HUES6 (cell line): Measurements from ENCODE around the gene ENTPD1.
"Not testable (repeated sequence)": the region's sequence is repeated elsewhere in the genome, so short reads cannot be mapped to it uniquely, and the experiment has no call there.

ENCODE experiments used
- H3K27ac ChIP-seq: 2 replicates; pipeline ENCODE4 v1.7.0; 2013; ENCODE audit warnings: low read depth, mild to moderate bottlenecking, low read length, inconsistent platforms
- H3K27me3 ChIP-seq: 2 replicates; pipeline ENCODE4 v1.6.1; 2013; ENCODE audit warnings: low read length; ENCODE audit not compliant: control insufficient read depth, insufficient read depth
- H3K36me3 ChIP-seq: 2 replicates; pipeline ENCODE4 v1.6.1; 2013; ENCODE audit warnings: low read length; ENCODE audit not compliant: control insufficient read depth, insufficient read depth
- H3K4me1 ChIP-seq: 2 replicates; pipeline ENCODE4 v1.6.1; 2013; ENCODE audit warnings: low read length; ENCODE audit not compliant: control insufficient read depth, insufficient read depth
- H3K4me3 ChIP-seq: 2 replicates; pipeline ENCODE4 v1.5.1; 2013; ENCODE audit warnings: low read depth, low read length
- H3K9ac ChIP-seq: one replicate; pipeline ENCODE4 v1.6.1; 2013; ENCODE audit warnings: mild to moderate bottlenecking, low read length
- H3K9me3 ChIP-seq: 2 replicates; pipeline ENCODE4 v1.6.1; 2013; ENCODE audit warnings: low read depth, low read length; ENCODE audit not compliant: control insufficient read depth, insufficient read depth

ENTPD1 gene

DNA sequence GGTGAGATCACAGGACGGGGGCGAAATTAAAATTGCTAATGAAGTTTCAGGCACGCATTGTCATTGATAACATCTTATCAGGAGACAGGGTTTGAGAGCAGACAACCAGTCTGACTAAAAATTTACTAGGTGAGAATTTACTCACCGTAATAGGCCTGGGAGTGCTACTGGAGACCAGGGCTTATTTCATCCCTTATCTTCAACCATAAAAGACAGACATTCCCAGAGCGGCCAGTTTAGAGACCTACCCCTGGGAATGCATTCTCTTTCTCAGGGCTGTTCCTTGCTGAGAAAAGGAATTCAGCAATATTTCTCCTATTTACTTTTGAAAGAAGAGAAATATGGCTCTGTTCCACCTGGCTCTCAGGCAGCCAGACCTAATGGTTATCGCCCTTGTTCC lies 23.1 kb upstream of the ENTPD1 start:
- H3K27me3 ChIP-seq, H3K4me1 ChIP-seq, H3K4me3 ChIP-seq, H3K9ac ChIP-seq, H3K36me3 ChIP-seq, H3K27ac ChIP-seq: not testable (repeated sequence)
- H3K9me3 ChIP-seq = peaks cover 29% of the 10 kb centered on the region

DNA sequence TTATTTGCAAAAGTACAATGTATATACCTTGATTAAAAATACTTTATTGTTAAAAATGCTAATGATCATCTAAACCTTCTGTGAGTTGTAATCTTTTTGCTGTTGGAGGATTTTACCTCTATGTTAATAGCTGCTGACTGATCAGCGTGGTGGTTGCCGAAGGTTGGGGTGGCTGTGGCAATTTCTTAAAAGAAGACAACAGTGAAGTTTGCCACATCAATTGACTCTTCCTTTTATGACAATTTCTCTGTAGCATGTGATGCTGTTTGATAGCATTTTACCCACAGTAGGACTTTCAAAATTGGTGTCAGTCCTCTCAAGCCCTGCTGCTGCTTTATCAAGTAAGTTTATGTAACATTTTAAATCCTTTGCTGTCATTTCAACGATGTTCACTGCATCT lies 16.9 kb upstream of the ENTPD1 start:
- H3K36me3 ChIP-seq = no peaks in the 10 kb centered on the region
- no peak overlapping the region for H3K27ac ChIP-seq
- no peaks in the 10 kb centered on the region for H3K27me3 ChIP-seq
- H3K4me3 ChIP-seq = no peak overlapping the region
- H3K9ac ChIP-seq = no peak overlapping the region
- H3K9me3 ChIP-seq = peaks cover 5% of the 10 kb centered on the region
- H3K4me1 ChIP-seq = peaks cover 7% of the 10 kb centered on the region

DNA sequence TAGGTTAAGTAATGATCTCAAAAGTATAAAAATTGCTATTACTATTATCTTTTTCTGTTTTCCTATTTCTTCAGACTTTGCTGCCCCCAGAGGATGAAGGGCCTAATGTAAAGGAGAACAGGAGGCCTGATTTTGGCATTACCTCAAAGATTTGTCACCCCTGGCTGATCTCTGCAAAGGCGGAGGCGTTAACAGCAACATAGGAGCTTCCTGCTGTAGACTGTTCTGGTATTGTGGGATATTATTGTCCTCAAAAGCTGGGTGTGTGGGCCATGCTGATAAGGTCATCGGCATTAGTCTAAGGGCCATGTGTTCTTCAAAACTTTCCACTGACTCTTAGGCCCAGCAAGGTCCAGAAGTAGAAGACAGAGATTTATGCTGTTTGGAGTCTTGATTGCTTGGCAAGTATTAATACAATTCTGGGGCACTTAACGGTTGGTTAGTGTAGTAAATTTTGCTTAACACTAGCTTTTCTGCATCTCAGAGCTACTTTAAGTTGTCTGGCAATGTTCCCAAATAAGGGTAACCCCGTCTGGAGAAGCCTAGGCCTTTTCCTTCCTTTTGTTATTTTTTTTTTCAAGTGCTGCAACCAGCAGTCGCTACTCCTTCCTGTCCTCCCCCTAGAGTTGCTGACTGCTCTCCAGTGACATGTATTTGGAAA lies 14.0 kb upstream of the ENTPD1 start:
- H3K9me3 ChIP-seq = no peaks in the 10 kb centered on the region
- H3K9ac ChIP-seq = no peak overlapping the region
- H3K4me3 ChIP-seq = no peak overlapping the region
- H3K27me3 ChIP-seq = no peaks in the 10 kb centered on the region
- H3K36me3 ChIP-seq = no peaks in the 10 kb centered on the region
- no peak overlapping the region for H3K27ac ChIP-seq
- H3K4me1 ChIP-seq = peaks cover 7% of the 10 kb centered on the region

DNA sequence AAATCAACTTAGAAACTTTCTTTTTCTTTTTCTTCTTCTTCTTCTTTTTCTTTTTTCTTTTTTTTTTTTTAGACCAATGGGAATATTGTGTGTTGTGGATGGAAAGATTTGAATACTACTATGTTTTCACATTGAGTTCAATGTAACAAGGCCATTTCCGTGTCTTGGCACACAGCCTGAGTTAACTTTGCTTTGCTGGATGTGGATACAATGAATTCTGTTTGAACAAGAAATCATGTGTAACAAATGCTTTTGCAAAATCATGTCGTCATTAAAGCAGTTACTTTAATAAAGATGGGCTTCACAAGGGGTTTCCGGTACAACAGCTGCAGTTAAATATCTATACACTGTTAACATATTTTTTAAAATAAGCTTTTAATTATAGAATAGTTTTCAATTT lies 13.5 kb upstream of the ENTPD1 start:
- Histone ChIP-seq H3K27ac (no peak overlapping the region), H3K9me3 (0 out of 2 replicates have a peak, but pooled peaks cover 3% of the 10 kb centered on the region), H3K27me3 (no peaks in the 10 kb centered on the region), H3K4me3 (no peak overlapping the region), H3K9ac (no peak overlapping the region), H3K36me3 (no peaks in the 10 kb centered on the region), H3K4me1 (peaks cover 7% of the 10 kb centered on the region)

DNA sequence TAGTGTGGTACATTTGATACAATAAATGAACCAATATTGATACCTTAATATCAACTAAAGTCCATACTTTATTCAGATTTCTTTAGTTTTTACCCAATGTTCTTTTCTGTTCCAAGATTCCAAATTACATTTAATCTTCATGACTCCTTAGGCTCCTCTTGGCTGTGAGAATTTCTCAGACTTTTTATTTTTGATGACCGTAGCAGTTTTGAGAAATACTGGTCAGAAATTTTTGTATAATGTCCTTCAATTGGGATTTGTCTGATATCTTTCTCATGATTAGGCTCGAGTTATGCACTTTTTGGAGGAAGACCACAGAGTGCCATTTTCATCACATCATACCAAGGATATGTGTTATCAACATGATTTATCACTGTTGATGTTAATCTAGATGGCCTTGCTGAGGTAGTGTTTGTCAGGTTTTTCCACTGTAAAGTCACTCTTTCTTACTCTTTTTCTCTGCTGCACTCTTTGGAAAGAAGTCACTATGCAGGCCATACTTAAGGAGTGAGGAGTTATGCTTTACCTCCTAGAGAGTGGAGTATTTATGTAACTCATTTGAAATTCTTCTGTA lies 12.9 kb upstream of the ENTPD1 start:
- Histone ChIP-seq H3K9me3 (0 out of 2 replicates have a peak, but pooled peaks cover 4% of the 10 kb centered on the region), H3K4me1 (peaks cover 7% of the 10 kb centered on the region), H3K27ac (no peak overlapping the region), H3K4me3 (no peak overlapping the region), H3K9ac (no peak overlapping the region), H3K27me3 (no peaks in the 10 kb centered on the region), H3K36me3 (no peaks in the 10 kb centered on the region)

DNA sequence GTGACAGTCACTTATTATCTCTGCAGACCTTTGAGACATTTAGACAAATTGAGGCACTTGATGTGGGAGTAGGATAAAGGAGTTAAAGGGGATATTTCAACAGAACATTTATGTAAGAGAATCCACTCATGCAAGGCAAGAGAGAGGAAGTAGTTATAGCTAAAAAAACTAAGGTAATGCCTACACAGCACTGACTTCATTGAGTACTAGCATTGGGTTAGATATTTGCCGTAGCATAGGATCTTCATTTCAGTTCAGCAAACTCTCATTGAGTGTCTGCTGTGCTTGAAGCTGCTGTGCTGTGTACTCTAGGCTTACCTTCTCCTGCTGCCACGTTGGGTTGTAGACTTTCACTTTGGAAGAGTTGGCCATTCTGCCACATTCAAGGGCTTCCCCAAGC lies 10.5 kb upstream of the ENTPD1 start:
- H3K27me3 ChIP-seq = no peaks in the 10 kb centered on the region
- no peaks in the 10 kb centered on the region for H3K36me3 ChIP-seq
- no peak overlapping the region for H3K9ac ChIP-seq
- H3K4me3 ChIP-seq = no peak overlapping the region
- peaks cover 7% of the 10 kb centered on the region for H3K4me1 ChIP-seq
- no peak overlapping the region for H3K27ac ChIP-seq
- H3K9me3 ChIP-seq = 0 out of 2 replicates have a peak, but pooled peaks cover 4% of the 10 kb centered on the region

DNA sequence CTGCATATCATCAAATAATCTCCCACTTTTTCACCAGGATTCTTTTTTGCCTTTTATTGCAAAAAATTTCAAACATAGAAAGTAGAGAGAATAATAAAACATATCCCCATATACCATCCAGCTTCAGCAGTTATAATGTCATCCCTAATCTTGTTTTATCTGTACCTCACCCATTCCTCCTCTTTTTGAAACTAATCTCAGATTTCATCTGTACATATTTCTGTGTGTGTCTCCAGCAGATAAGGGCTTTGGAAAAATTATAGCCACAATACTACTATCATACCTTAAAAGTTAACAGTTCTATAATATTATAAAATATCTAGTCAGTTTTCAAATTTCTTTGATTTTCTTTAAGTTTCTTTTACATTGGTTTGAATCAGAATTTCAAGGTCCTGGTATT lies 7.6 kb upstream of the ENTPD1 start:
- Histone ChIP-seq H3K36me3 (no peaks in the 10 kb centered on the region), H3K4me1 (no peaks in the 10 kb centered on the region), H3K27me3 (no peaks in the 10 kb centered on the region), H3K27ac (no peak overlapping the region), H3K4me3 (no peak overlapping the region), H3K9me3 (0 out of 2 replicates have a peak, but pooled peaks cover 4% of the 10 kb centered on the region), H3K9ac (no peak overlapping the region)

DNA sequence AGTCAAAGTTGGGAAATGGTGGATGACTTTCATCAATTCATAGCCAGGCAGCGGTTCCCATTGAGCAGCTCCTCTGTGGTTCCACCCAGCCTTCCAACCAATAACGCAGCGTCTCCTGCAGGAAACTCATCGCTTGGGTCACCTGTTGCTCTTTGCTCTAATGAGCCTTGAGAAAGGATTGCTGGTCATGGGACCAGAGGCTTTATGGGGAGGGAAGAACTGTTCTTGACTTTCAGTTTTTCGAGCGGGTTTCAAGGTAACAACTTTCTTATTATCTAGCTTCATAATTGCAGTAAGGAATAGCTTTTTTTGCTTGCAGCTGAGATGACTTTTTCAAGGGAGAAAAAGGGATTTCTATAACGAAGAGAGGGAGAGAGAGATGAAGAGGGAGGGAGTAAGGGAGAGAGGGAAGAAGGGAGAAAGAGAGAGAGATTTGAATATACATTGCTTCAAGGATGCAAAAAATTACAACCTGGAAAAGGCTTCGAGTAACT lies 405 bp upstream of the ENTPD1 start:
- no peaks in the 10 kb centered on the region for H3K36me3 ChIP-seq
- no peaks in the 10 kb centered on the region for H3K9me3 ChIP-seq
- peak overlapping the region; percentile 54 for H3K4me3 ChIP-seq
- no peak overlapping the region for H3K27ac ChIP-seq
- no peaks in the 10 kb centered on the region for H3K27me3 ChIP-seq
- peak overlapping the region; percentile 41 for H3K9ac ChIP-seq
- peaks cover 16% of the 10 kb centered on the region for H3K4me1 ChIP-seq

DNA sequence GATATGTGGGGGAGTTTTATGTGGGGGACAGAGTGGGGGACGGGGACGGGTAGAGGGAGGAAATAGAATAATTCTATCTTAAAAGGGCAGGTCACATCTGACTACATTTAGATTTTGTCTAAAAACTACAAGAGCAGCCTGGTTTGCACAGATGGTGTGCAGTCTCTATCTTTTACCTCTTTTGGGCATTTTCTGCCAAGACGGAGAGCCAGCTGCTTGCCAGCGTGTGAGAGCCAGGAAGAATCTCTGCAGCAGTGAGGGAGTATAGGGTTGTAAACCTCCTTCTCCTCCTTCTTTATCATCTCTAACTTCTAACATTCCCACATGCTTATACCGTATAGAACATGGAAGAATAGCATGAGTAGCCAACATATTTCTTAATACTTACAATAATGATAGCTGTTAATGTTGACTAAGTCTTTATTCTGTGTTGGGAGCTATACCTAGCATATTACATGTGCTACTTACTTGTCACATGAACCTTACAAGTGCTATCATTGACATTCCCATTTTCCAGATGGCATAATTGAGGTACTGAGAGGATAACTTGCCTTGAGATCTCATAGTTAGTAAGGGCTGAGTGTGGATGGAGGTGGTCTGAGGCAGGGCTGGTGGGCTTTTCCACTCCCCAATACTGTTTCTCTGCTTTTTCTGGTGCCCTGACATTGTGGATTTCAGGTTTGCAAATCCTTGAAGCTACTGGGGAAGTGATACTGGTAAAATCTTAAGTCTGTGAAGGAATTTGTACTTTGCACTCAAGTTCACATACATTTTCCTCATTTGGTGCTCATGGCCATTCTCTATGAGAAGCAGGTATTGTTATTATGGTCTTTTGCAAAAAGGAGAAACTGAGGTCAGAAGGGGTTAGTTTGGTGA lies 1.1 kb downstream of the ENTPD1 start:
- no peak overlapping the region for H3K9ac ChIP-seq
- H3K9me3 ChIP-seq = no peaks in the 10 kb centered on the region
- no peak overlapping the region for H3K27ac ChIP-seq
- H3K4me3 ChIP-seq = peak overlapping the region; percentile 54; the same call in 1 of the 2 replicates
- H3K36me3 ChIP-seq = no peaks in the 10 kb centered on the region
- H3K27me3 ChIP-seq = no peaks in the 10 kb centered on the region
- peaks cover 16% of the 10 kb centered on the region for H3K4me1 ChIP-seq

DNA sequence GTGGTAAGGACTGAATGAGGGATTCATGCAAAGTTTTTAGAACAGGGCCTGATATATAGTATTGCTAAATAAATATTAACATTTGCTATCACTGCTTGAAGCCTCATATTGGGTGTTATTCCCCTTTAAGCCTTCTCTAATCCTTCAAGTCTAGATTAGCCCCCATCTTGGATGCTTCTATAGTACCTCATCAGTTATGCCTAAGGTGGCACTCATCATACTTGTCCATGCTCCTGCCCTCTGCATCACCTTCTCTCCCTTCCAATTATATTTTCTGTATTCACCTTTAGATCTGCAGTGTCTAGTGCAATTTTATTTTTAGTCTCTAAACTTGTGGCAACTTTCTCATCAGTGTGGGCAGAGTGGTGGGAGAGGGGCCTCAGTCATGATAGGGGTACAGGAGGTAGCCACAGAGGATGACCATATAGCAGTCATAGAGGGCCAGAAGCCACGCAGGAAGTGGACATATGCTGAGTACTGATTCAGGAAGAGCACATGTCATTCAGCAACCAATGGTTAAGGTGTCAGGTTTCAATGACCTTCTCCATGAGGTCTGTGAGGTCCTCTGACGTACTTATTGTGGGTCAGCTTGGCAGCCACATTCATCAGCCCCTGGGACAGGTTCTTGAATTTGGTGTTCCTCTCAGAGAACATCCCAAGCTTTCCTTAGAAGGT lies 2.5 kb downstream of the ENTPD1 start:
- H3K27me3 ChIP-seq = no peaks in the 10 kb centered on the region
- no peaks in the 10 kb centered on the region for H3K36me3 ChIP-seq
- no peak overlapping the region for H3K4me3 ChIP-seq
- no peaks in the 10 kb centered on the region for H3K9me3 ChIP-seq
- H3K9ac ChIP-seq = no peak overlapping the region
- no peak overlapping the region for H3K27ac ChIP-seq
- peaks cover 16% of the 10 kb centered on the region for H3K4me1 ChIP-seq
